ENCODE data around the gene IRGC. TPM values are rescaled to one million over a fixed set of nuclear protein-coding genes. Genes with fewer than 3 reads are reported as not detected.

IRGC gene
- polyA plus RNA-seq (2012; ENCODE audit: insufficient read length, low read depth): not detected

- TF ChIP-seq SIN3A (IDR thresholded peaks at IDR 0.05; ENCODE audit: borderline replicate concordance, insufficient read depth, low read length) (no peak), TAF1 (IDR thresholded peaks at IDR 0.05; ENCODE audit: borderline replicate concordance, insufficient read depth, low read length) (no peak), REST (IDR thresholded peaks at IDR 0.05; ENCODE audit: insufficient read depth in 1 of 2, low read depth in 2 of 2, low read length in 2 of 2) (no peak), FOXP2 (optimal IDR thresholded peaks at IDR 0.05; ENCODE audit: borderline replicate concordance, extremely low read depth, extremely low read length, insufficient read depth) (no peak)
These were observed at the start of gene IRGC for GRCh38 chr19:43715776-43716175. TSS of gene IRGC (plus strand) at chr19:43716076. CDS start at chr19:43718559, 2,483 bp downstream.

- TF ChIP-seq TAF1 (IDR thresholded peaks at IDR 0.05; ENCODE audit: borderline replicate concordance, insufficient read depth, low read length): no peak
These were observed 48.6 kb upstream of the IRGC start for GRCh38 chr19:43667126-43667875.

GRCh38 chr19:43667876-43668405, 47.9 kb upstream of the IRGC start:
- TF ChIP-seq FOXP2 (optimal IDR thresholded peaks at IDR 0.05; ENCODE audit: borderline replicate concordance, extremely low read depth, extremely low read length, insufficient read depth): no peak
- TF ChIP-seq SIN3A (IDR thresholded peaks at IDR 0.05; ENCODE audit: borderline replicate concordance, insufficient read depth, low read length): peak; percentile 39; the same call in 1 of the 2 replicates
- no peak for TF ChIP-seq POLR2AphosphoS5 (IDR thresholded peaks at IDR 0.05; ENCODE audit: low read depth, low read length)
- no peak for TF ChIP-seq TAF1 (IDR thresholded peaks at IDR 0.05; ENCODE audit: borderline replicate concordance, insufficient read depth, low read length)

- peak; percentile 82 for TF ChIP-seq POLR2AphosphoS5 (IDR thresholded peaks at IDR 0.05; ENCODE audit: low read depth, low read length)
- peak; percentile 84; the same call in 1 of the 2 replicates for TF ChIP-seq TAF1 (IDR thresholded peaks at IDR 0.05; ENCODE audit: borderline replicate concordance, insufficient read depth, low read length)
- peak in 1 of 2 experiments; percentile 42; a peak in 1 of 4 replicates for TF ChIP-seq REST (IDR thresholded peaks at IDR 0.05; ENCODE audit: insufficient read depth in 1 of 2, low read depth in 2 of 2, low read length in 2 of 2)
- TF ChIP-seq SIN3A (IDR thresholded peaks at IDR 0.05; ENCODE audit: borderline replicate concordance, insufficient read depth, low read length): 0 out of 2 replicates have a peak, but pooled peaks have one; percentile 65
- peak; percentile 18 for TF ChIP-seq FOXP2 (optimal IDR thresholded peaks at IDR 0.05; ENCODE audit: borderline replicate concordance, extremely low read depth, extremely low read length, insufficient read depth)
These were observed 47.3 kb upstream of the IRGC start for GRCh38 chr19:43668406-43669109.

- TF ChIP-seq FOXP2 (optimal IDR thresholded peaks at IDR 0.05; ENCODE audit: borderline replicate concordance, extremely low read depth, extremely low read length, insufficient read depth): no peak
- TF ChIP-seq REST (IDR thresholded peaks at IDR 0.05; ENCODE audit: insufficient read depth in 1 of 2, low read depth in 2 of 2, low read length in 2 of 2): no peak
- TF ChIP-seq TAF1 (IDR thresholded peaks at IDR 0.05; ENCODE audit: borderline replicate concordance, insufficient read depth, low read length): no peak
- TF ChIP-seq SIN3A (IDR thresholded peaks at IDR 0.05; ENCODE audit: borderline replicate concordance, insufficient read depth, low read length): no peak
- no peak for TF ChIP-seq POLR2AphosphoS5 (IDR thresholded peaks at IDR 0.05; ENCODE audit: low read depth, low read length)
These were observed 43.7 kb upstream of the IRGC start for GRCh38 chr19:43672061-43672679.
